Activated T-cell treated with anti-CD3 and anti-CD28 coated beads for 48 hours (primary cell): ENCODE measurements around the gene LRRC36.
"Not testable (repeated sequence)": the region's sequence is repeated elsewhere in the genome, so short reads cannot be mapped to it uniquely, and the experiment has no call there.

Experiments used
- DNase-seq: peaks from one replicate; pipeline ENCODE4 v3.0.0-alpha.2; 2020; ENCODE audit warnings: low read depth

Gene LRRC36

GRCh38 chr16:67342616-67343015, 16.0 kb downstream of the LRRC36 start:
- DNase-seq = no peak

GRCh38 chr16:67345401-67345800, 18.8 kb downstream of the LRRC36 start:
- DNase-seq = no peak

- DNase-seq = no peak
These were observed 19.7 kb downstream of the LRRC36 start for GRCh38 chr16:67346341-67346740.

- DNase-seq = no peak
These were observed 22.6 kb downstream of the LRRC36 start for GRCh38 chr16:67349172-67349571.

- no peak for DNase-seq
These were observed 23.7 kb downstream of the LRRC36 start for GRCh38 chr16:67350324-67350723.

- not testable (repeated sequence) for DNase-seq
These were observed 25.8 kb downstream of the LRRC36 start for GRCh38 chr16:67352463-67352862.

GRCh38 chr16:67356396-67356795, 29.8 kb downstream of the LRRC36 start:
- DNase-seq = no peak

- DNase-seq = no peak
These were observed 30.9 kb downstream of the LRRC36 start for GRCh38 chr16:67357561-67357960.

GRCh38 chr16:67359540-67360269, 33.1 kb downstream of the LRRC36 start:
- not testable (repeated sequence) for DNase-seq

- DNase-seq = no peak
These were observed 34.4 kb downstream of the LRRC36 start for GRCh38 chr16:67361038-67361437.

GRCh38 chr16:67364600-67365235, 38.1 kb downstream of the LRRC36 start:
- DNase-seq = no peak

GRCh38 chr16:67370661-67371060, 44.0 kb downstream of the LRRC36 start:
- no peak for DNase-seq

- no peak for DNase-seq
These were observed 46.0 kb downstream of the LRRC36 start for GRCh38 chr16:67372664-67373063.

- DNase-seq = not testable (repeated sequence)
These were observed 49.4 kb downstream of the LRRC36 start for GRCh38 chr16:67376012-67376411.

GRCh38 chr16:67378642-67379041, 52.0 kb downstream of the LRRC36 start:
- DNase-seq = no peak

GRCh38 chr16:67383284-67383683, 56.7 kb downstream of the LRRC36 start:
- no peak for DNase-seq

- DNase-seq = no peak
These were observed 58.3 kb downstream of the LRRC36 start for GRCh38 chr16:67384778-67385510.

GRCh38 chr16:67386861-67387455, 60.3 kb downstream of the LRRC36 start:
- no peak for DNase-seq

- DNase-seq = no peak
These were observed 61.0 kb downstream of the LRRC36 start for GRCh38 chr16:67387479-67388079.

GRCh38 chr16:67388191-67388590, 61.6 kb downstream of the LRRC36 start:
- no peak for DNase-seq

GRCh38 chr16:67388591-67388990, 62.0 kb downstream of the LRRC36 start:
- DNase-seq = no peak
